A204.1 (cell line): Measurements from ENCODE around the gene RNF168.
"Not testable (repeated sequence)": the region's sequence is repeated elsewhere in the genome, so short reads cannot be mapped to it uniquely, and the experiment has no call there.

Experiments
- FAIRE-seq: peaks from 2 replicates; lab custom pipeline; 2012; peaks lifted over from hg19 to GRCh38; lab: Jason Lieb, UNC

Gene RNF168

GRCh38 chr3:196503196-196504076 is at the start of gene RNF168:
Gene RNF168, minus strand, starts transcription at chr3:196503768. Its CDS starts 595 bp downstream, at chr3:196503173.
- FAIRE-seq, result no peak

GRCh38 chr3:196552253-196552652 is 48.7 kb upstream of the RNF168 start:
- FAIRE-seq, result peak; percentile 79

- FAIRE-seq, result not testable (repeated sequence)
Observed at GRCh38 chr3:196550172-196550571, 46.6 kb upstream of the RNF168 start.

GRCh38 chr3:196549312-196549711 is 45.7 kb upstream of the RNF168 start:
- not testable (repeated sequence) for FAIRE-seq

GRCh38 chr3:196547067-196547466 is 43.5 kb upstream of the RNF168 start:
- no peak for FAIRE-seq

GRCh38 chr3:196546537-196546936 is 43.0 kb upstream of the RNF168 start:
- FAIRE-seq, result no peak

- no peak for FAIRE-seq
Observed at GRCh38 chr3:196544491-196544992, 41.0 kb upstream of the RNF168 start.

- no peak for FAIRE-seq
Observed at GRCh38 chr3:196541684-196542445, 38.3 kb upstream of the RNF168 start.

GRCh38 chr3:196537319-196537984 is 33.9 kb upstream of the RNF168 start:
- FAIRE-seq, result no peak

- FAIRE-seq, result no peak
Observed at GRCh38 chr3:196533260-196533681, 29.7 kb upstream of the RNF168 start.

- FAIRE-seq, result no peak
Observed at GRCh38 chr3:196531418-196531817, 27.9 kb upstream of the RNF168 start.

GRCh38 chr3:196528639-196529233 is 25.2 kb upstream of the RNF168 start:
- no peak for FAIRE-seq

GRCh38 chr3:196525141-196525540 is 21.6 kb upstream of the RNF168 start:
- no peak for FAIRE-seq

- FAIRE-seq, result no peak
Observed at GRCh38 chr3:196524527-196524926, 21.0 kb upstream of the RNF168 start.

GRCh38 chr3:196523841-196524240 is 20.3 kb upstream of the RNF168 start:
- FAIRE-seq, result no peak

GRCh38 chr3:196521291-196521690 is 17.7 kb upstream of the RNF168 start:
- not testable (repeated sequence) for FAIRE-seq

- FAIRE-seq, result no peak
Observed at GRCh38 chr3:196519718-196520082, 16.1 kb upstream of the RNF168 start.

GRCh38 chr3:196518966-196519717 is 15.6 kb upstream of the RNF168 start:
- FAIRE-seq, result peak; percentile 29

GRCh38 chr3:196517919-196518318 is 14.4 kb upstream of the RNF168 start:
- no peak for FAIRE-seq

- FAIRE-seq, result no peak
Observed at GRCh38 chr3:196517162-196517800, 13.7 kb upstream of the RNF168 start.
